Measurements from ENCODE around the gene TLCD1.

Gene TLCD1

DNA sequence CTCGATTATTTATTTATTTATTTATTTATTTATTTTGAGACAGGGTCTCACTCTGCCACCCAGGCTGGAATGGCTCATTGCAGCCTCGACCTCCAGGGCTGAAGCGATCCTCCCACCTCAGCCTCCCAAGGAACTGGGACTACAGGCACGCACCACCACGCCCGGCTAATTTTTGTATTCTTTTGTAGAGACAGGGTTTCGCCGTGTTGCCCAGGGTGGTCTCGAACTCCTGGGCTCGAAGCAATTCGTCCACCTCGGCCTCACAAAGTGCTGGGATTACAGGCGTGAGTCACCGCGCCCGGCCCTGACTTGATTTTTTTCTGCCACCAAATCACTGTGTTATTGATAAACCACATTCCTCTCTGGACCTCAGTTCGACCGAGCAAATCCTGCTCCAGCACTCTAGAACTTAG, 7.0 kb downstream of the TLCD1 start:
- peak overlapping the region; percentile 46 for H3K4me3 ChIP-seq (ENCODE audit: low read depth, low read length)
- no peak for DNase-seq
- H3K27me3 ChIP-seq: no peaks in the 10 kb centered on the region
- H3K9me3 ChIP-seq: no peaks in the 10 kb centered on the region
- TF ChIP-seq CTCF (IDR thresholded peaks at IDR 0.05; ENCODE audit: low read depth, low read length): no peak
- no peaks in the 10 kb centered on the region for H3K4me1 ChIP-seq
- peaks cover 40% of the 10 kb centered on the region for H3K36me3 ChIP-seq

DNA sequence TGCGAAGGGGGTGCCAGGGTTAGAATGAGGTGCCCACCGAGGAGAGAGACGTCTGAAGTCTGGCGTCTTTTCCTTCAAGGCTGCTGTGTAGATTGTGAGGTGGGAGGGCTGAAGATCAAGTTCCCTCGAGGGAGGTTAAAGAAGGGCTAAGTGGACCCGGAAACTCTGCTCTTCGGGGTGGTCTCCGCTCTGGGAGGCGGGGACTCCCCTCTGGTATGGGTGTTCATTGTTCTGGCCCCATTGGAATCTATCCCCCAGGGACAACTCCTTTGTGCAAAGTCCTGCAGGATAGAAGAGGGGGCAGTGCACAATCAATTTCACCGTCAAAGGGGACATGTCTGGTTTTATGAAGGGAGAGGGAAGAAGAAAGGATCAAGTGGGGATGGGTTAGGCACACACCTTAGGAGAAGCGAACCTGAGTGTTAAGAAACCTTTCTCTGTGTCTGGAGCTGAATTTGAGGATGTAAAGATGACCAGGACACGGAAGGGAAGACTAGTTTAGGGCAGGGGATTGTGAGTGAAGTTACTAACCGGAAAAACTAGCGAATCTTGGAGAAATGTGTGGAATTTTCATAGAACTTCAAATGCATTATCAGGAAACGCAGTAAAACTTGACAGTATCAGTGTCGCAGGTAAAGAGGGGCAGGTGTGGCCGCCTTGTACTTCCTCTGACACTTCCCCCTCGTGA, 7.6 kb downstream of the TLCD1 start:
- H3K27me3 ChIP-seq: no peaks in the 10 kb centered on the region
- H3K4me3 ChIP-seq (ENCODE audit: low read depth, low read length): no peak overlapping the region
- no peak for TF ChIP-seq CTCF (IDR thresholded peaks at IDR 0.05; ENCODE audit: low read depth, low read length)
- DNase-seq: no peak
- peaks cover 36% of the 10 kb centered on the region for H3K36me3 ChIP-seq
- no peaks in the 10 kb centered on the region for H3K9me3 ChIP-seq
- H3K4me1 ChIP-seq: no peaks in the 10 kb centered on the region

DNA sequence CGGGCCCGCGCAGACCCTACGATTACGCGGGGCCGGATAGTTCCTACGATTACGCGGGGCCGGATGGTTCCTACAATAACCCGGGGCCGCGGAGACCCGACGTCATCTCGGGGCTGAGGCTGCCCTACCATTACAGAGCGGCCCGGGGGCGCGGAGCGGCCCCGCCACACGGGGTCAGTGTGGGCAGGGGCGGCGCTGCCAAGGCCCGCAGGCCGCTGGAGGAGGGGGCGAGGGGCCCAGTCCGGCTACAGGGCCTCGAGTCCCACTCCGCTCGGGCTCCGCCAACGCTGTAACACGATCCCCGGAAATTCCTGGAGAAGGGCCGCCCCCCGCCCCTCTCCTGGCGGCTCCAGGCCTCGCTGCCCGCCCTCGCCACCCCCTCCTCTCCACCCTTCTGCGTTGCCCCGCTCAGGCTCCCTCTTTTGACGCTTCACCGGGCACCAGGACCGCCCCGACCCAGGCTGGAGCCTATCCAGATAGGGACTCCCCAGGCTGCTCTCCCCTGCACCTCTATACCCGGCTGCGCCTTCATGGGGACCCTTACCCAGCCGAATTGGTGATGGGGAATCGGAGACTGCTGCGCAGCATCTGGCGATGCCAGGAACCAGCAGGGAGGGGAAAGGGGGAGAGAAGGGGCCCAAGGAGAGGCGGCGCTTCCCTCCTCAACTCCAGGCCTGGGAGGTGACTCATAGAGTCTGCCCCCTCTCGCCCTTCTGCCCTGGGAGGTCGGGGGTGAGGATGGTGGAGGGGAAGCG, 8.3 kb downstream of the TLCD1 start, which contains the start of gene RAB34:
TSS of gene RAB34 (minus strand) at position 291 of the 755 bp plus-strand sequence. CDS start 602 bp downstream, outside the sequence.
- Histone ChIP-seq H3K36me3 (peaks cover 29% of the 10 kb centered on the region), H3K4me1 (no peaks in the 10 kb centered on the region), H3K9me3 (no peaks in the 10 kb centered on the region), H3K4me3 (ENCODE audit: low read depth, low read length) (no peak within 1 kb of the TSS), H3K27me3 (no peaks in the 10 kb centered on the region)
- no peak for DNase-seq
- TF ChIP-seq CTCF (IDR thresholded peaks at IDR 0.05; ENCODE audit: low read depth, low read length): no peak

DNA sequence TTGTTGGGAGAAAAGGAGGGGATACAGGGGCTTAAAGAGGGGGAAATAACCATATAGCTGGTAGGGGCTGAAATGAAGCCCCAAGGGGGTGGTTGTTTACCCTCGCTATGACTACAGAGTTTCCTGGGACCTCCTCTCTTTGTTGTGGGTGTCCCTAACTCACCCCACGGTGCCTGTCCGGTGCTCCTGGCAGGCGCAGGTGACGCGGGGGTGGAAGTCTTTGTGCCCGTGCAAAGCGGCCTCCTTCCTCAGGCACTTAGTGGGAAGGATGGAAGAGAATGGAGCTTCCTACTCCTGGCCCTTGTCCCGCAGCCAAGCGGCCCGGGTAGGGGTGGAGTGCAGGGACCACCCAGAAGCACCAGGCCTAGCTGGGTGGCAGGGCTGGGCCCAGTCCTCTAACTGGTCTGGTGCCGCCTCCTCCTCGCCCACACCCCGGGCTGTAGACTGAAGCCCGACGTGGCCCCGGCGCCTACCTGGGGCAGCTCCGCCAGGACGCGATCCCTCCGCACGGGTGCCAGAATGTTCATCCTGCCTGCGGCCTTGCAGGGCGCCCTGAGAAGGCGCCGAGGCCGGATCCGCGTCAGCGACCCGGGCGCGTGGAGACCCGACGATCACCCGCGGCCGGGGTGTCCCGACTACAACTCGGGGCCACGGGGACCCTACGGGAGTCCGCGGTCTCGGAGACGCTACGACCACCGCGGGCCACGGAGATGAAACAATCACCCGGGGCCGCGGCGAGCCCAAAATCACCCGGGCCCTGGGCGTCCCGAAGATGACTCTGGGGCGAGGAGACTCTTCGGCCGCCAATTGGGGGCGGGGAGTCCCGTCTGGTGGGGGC, 9.1 kb downstream of the TLCD1 start:
- peaks cover 21% of the 10 kb centered on the region for H3K36me3 ChIP-seq
- H3K27me3 ChIP-seq: no peaks in the 10 kb centered on the region
- H3K9me3 ChIP-seq: no peaks in the 10 kb centered on the region
- no peak overlapping the region for H3K4me3 ChIP-seq (ENCODE audit: low read depth, low read length)
- DNase-seq: no peak
- TF ChIP-seq CTCF (IDR thresholded peaks at IDR 0.05; ENCODE audit: low read depth, low read length): no peak
- no peaks in the 10 kb centered on the region for H3K4me1 ChIP-seq

GRCh38 chr17:28715217-28715616, 10.8 kb downstream of the TLCD1 start:
- Histone ChIP-seq H3K27me3 (no peaks in the 10 kb centered on the region), H3K4me1 (no peaks in the 10 kb centered on the region), H3K9me3 (no peaks in the 10 kb centered on the region), H3K36me3 (peaks cover 4% of the 10 kb centered on the region), H3K4me3 (ENCODE audit: low read depth, low read length) (no peak overlapping the region)
- no peak for TF ChIP-seq CTCF (IDR thresholded peaks at IDR 0.05; ENCODE audit: low read depth, low read length)
- no peak for DNase-seq

Measured in BE2C (cell line).